ENCODE results near the gene OBSCN.
"Not testable (repeated sequence)": the region's sequence is repeated elsewhere in the genome, so short reads cannot be mapped to it uniquely, and the experiment has no call there.

OBSCN gene

DNA sequence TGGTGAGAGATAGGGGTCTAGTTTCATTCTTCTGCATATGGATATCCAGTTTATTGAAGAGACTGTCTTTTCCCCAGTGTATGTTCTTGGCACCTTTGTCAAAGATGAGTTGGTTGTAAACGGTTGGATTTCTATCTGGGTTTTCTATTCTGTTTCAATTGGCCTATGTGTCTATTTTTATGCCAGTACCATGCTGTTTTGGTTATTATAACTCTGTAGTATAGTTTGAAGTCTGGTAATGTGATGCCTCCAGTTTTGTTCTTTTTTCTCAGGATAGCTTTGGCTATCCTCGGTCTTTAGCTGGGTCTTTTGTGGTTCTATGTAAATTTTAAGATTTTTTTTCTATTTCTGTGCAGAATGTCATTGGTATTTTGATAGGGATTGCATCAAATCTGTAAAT is 19.6 kb upstream of the OBSCN start:
- DNase-seq, result not testable (repeated sequence)

GRCh38 chr1:228190182-228190581 is 17.7 kb upstream of the OBSCN start:
- no peak for DNase-seq

DNA sequence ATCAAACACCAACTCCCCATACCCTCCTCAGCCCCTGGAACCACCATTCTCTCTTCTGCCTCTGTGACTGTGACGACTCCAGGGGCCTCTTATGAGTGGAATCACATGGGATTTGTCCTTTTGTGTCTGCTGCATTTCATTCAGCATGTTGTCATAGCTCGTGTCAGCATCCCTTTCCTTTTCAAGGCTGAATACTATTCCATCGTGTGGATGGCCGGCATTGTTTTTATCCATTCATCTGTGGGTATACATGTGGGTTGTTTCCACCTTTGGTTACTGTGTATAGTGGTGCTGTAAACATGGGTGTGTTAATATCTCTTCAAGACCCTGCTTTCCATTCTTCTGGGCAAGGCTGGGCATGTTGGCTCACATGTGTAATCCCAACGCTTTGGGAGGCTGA is 17.1 kb upstream of the OBSCN start:
- no peak for DNase-seq

DNA sequence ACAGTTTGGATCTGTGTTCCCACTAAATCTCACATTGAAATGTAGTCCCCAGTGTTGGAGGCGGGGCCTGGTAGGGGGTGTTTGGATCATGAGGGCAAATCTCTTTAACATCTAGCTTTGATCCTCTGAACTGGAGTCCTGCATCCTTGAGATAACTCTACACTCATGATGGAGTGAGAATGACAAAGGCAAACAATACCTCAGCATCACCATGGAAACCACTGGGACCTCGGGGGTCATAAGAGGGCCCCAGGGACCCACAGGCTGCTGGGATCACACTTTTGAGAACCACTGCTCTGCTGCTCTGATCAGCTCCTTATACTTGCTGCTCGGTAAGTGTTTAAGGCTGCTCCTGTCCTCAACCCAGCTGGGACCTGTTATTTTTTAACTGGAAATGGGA is 13.4 kb upstream of the OBSCN start:
- no peak for DNase-seq

- DNase-seq, result no peak
Measured at GRCh38 chr1:228194921-228195812, 12.7 kb upstream of the OBSCN start.

DNA sequence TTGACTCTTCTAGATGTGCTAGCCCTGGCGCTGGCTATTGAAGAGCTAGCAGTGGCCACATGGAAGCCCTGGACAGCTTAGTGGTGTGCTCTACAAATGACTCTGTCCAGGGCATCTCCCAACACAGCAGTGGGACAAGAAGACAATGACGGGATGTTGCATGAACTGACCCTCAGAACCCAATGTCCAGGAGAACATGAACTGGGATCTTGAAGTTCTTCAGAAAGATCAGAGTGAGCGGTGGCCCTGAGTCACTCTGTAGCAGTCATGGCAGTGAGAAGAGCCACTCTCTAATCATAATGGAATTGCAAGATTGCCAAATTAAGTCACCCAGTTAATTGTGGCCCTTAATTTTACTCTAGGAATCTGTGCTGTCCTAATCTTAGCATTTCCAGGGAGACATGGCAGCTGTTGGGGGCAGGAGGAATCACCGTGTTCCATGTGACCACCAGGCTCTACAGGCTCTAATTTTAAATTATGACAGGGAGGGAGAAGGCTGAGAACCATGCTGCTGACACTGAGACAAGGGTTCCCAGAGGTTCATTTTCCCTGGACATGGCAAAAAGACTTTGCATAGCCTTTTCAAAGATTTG is 10.2 kb upstream of the OBSCN start:
- no peak for DNase-seq

- DNase-seq, result no peak
Measured at GRCh38 chr1:228198977-228199590, 8.8 kb upstream of the OBSCN start.

DNA sequence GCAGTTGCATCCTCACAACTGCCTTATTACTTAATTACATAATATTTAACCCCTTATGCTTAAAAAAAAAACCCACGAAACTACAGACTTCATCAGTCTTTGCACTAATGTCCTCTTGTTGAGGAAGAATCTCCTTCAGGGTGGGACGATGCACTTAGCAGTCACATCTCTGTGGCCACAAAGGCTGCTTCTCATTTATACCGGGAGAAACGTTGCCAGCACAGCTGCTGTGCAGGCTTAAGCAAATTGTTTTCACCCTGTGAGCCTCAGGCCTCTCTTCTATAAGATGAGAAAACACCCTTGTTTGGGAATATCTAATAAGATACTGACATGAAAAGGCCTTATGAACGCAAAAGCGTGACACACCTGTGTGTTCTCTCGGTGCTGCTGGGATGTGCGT is 2.9 kb upstream of the OBSCN start:
- no peak for DNase-seq

GRCh38 chr1:228205526-228206436 is 2.1 kb upstream of the OBSCN start:
- no peak for DNase-seq

DNA sequence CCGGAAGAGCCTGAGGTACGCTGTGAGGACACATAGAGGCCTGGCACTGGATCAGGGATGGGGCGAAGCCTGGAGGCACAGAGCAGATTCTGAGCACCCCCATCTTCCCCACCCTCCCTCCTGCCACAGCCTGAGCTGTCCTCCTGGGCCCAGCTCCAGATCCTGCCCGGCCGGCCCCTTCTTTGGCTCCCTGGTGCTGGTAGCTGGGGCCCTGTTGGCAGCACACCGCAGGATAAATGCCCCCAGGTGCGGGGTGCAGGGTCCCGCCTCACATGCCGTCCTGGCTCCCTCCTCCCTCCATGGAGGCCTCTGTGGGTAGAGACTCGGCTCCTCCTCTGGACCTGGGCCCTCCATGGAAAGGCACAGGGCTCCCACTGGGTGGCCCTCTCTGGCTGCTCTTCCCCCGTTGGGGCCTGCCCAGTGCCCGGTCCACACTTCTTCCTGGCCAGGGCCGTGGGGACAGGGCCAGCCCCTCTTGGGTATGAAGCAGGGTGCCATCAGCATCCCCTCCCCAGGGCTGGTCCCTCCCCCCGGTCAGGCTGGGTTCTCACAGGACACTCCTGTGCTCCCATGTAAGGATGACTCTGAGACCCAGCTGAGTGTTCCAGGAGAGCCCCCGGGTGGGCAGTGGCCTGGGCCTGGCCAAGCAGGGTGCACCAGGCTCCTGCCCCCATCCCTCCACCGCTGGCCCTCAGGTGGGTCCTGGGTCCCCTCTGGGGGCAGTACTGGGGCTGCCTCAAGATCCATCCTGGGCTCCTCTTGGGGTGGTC is 1.1 kb upstream of the OBSCN start:
- DNase-seq, result no peak

DNA sequence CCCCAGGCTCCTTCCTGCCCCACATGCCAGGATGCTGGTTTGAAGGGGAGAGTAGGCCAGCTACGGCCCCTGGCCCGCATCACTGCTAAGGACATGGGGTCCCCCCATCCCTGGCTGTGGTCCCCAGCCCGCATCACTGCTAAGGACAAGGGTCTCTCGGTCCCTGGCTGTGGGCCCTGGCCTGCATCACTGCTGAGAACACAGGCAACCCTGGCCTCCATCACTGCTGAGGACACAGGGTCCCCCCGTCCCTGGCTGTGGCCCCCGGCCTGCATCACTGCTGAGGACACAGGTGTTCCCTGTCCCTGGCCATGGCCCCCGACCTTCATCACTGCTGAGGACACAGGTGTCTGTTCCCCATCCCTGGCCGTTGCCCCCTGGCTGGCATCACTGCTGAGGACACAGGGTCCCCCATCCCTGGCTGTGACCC is 448 bp upstream of the OBSCN start:
- no peak for DNase-seq

GRCh38 chr1:228208831-228209551 is 1.1 kb downstream of the OBSCN start:
- no peak for DNase-seq

GRCh38 chr1:228209657-228210056 is 1.8 kb downstream of the OBSCN start:
- no peak for DNase-seq

DNA sequence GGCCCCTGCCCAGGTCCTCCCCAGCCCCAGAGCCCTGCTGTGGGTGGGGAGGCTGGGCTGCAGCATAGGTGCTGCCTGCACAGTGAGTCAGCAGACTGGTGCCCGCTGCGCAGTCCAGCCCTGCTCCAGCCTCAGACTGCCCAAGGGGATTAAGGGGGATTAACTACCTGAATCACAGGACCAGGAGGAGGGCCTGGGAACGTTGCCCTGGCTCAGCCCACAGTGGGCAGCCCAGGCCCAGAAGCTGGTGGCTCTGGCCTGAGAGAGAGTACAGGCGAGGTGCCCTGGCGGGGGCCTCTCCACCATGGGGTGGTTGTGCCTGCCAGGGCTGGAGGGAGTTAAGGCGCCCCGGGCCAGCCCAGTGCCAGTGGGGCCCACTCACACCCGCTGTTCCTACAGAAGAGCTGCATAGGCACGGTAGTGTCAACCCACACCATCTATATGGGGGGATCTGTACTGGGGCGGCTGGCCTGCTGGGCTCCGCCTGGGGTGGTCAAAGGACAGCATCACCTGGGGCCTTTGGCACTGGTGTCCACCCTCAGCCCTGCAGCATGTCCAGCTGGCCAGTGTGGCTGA is 2.3 kb downstream of the OBSCN start:
- DNase-seq, result no peak

- no peak for DNase-seq
Measured at GRCh38 chr1:228210712-228211530, 3.1 kb downstream of the OBSCN start.

DNA sequence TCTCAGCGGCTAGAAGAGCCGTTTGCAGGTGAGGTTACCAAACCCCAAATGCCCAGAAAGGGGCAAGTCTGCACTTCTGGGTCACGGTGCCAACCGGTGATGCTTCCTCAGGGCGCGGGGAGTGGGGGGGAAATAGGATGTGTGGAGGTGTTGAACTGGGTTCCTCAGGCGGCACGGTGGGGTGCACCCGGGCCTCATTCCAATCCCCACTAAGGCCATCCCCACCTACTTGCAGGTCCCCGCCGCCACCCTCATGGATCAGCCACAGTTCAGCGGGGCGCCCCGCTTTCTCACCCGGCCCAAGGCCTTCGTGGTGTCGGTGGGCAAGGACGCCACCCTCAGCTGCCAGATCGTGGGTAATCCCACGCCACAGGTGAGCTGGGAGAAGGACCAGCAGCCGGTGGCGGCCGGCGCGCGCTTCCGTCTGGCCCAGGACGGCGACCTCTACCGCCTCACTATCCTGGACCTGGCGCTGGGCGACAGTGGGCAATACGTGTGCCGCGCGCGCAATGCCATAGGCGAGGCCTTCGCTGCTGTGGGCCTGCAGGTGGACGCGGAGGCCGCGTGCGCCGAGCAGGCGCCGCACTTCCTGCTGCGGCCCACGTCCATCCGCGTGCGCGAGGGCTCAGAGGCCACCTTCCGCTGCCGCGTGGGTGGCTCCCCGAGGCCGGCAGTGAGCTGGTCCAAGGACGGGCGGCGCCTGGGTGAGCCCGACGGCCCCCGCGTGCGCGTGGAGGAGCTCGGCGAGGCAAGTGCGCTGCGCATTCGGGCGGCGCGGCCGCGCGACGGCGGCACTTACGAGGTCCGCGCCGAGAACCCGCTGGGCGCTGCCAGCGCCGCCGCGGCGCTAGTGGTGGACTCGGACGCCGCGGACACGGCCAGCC is 3.9 kb downstream of the OBSCN start:
- no peak for DNase-seq

- DNase-seq, result no peak
Measured at GRCh38 chr1:228212415-228212965, 4.6 kb downstream of the OBSCN start.
